Gastroesophageal sphincter (tissue), 2 donors: ENCODE measurements around the gene MYO1B.

ENCODE experiments used
- POLR2A ChIP-seq, 2 donors: fragments of 450-650 bp; IDR thresholded peaks; one replicate each; pipeline ENCODE4 v1.6.1; 2017; ENCODE audit warnings: antibody characterized with exemption in 2 of 2, mild to moderate bottlenecking in 2 of 2, moderate library complexity in 1 of 2
- POLR2AphosphoS5 ChIP-seq: sonication (generic); formaldehyde crosslinking; IDR thresholded peaks from one replicate; pipeline ENCODE4 v1.6.1; 2017; ENCODE audit warnings: antibody characterized with exemption

DNA sequence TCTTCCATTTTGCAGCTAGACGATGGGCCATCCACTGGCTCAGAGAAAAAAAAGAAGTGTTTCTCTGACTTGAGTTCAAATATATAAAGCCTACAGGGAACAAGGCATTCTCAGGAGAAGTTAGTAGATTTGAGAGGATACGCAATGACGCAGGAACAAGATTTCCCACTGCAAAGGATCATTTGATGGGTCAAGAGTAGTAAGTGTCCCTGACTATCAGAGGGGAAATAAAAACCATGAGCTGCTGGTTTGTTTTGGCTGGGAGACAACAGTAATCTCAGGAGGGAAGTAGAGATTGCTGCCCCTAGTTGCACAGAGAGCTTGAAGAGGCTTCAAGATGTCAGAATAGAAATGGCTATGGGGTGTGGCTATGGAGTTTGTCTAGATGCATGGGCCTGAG lies 22.3 kb upstream of the MYO1B start:
- TF ChIP-seq POLR2A (IDR thresholded peaks at IDR 0.05) (no peak), POLR2AphosphoS5 (no peak)
